GM18519 (cell line): ENCODE measurements around the gene OTX2.

ENCODE experiments used
- ATAC-seq: cut with Tn5 transposase; IDR thresholded peaks from one replicate; pipeline ENCODE4 v1.9.1; 2021; ENCODE audit warnings: mild to moderate bottlenecking, moderate library complexity; ENCODE audit not compliant: unreplicated experiment, low FRiP score

Gene OTX2

GRCh38 chr14:56797003-56797568 is 13.2 kb downstream of the OTX2 start:
- no peak for ATAC-seq

GRCh38 chr14:56796259-56796658 is 14.0 kb downstream of the OTX2 start:
- ATAC-seq: no peak

DNA sequence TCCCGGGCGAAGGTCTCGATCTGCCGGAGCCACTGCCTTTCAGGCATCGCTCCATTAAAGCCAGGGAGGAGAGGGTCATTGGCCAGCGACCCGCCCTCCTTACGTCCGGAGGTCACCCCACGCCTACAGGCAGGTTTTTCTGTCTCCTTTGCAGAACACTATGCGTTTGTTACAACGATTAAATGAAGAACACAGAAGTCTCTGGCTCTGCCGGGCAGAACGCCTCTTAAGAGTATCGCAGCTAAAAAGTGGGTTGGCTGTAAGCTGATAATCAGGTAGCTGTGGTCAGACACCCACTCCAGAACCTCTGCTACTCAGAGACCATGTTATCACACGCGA is 15.0 kb downstream of the OTX2 start:
- no peak for ATAC-seq

DNA sequence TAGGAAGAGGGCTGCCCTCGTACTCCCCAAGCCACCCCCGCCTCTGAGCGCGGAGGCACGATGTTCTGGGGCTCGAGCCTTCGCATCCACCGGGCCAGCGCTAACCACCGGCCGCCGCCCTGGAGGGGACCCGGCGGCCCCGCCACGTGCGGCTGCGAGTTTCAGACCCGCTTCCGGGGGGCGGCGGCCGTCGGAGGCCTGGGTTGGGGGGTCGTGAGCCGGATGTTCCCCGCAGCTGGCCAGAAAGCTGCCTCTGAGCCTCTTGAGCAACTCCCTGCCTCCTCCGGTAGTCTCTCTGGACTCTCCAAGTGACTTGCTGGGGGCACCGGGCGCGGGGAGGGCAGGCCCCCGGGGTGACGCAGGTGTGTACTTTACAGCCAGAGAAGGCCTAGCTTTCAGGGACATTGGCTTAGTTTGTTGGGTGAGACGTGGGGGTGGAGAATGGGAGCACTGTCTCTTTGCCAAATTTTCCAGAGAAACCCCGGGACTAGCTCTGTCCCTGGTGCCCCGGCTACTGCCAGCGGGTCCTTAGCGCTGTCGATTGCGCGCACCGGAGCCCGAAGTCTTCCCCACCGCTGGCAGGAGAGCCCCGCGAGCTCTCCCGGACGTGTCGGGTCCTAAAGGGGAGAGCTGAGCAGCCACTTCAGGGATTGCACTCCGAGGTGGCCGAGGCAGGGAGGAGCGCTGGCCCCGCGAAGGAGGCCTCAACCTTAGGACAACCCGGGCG is 15.6 kb downstream of the OTX2 start:
- ATAC-seq: no peak

- ATAC-seq: no peak
Measured at GRCh38 chr14:56794088-56794556, 16.2 kb downstream of the OTX2 start.

DNA sequence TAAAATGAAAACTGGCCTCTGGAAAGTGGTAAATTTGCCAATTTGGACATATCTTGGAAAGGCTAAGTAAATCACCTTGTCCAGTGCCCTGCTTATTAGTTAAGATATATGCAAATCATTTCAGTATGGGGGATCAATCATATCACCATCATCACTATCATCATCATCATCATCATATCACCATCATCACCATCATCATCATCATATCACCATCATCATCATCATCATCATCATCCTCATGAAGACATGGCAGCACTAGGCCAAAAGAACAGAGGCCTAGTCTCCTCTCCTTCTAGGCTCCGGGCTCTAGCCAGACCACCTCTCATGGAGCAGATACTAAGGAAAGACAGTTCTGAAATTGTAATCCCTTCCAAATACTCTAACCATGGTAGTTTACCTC is 20.3 kb downstream of the OTX2 start:
- no peak for ATAC-seq

DNA sequence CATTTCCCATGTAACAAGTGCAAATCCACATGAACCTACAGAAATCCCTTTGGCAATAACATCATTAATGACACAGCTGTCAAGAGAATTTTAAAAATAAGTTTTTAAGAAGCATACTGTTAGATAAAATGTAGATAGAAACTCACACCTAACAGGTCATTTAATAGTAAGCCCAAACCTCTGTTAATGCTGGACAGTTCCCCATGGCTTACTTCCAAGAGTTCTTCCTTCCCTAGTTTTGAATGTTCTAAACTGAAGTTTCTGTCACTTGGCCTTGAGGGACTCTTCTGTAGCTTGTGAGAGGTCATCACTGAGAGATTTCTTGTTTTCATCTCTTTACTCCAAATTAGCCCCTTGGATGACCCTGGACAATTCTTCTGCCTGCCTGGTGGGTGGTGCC is 22.7 kb downstream of the OTX2 start:
- ATAC-seq: no peak

GRCh38 chr14:56782711-56783110 is 27.6 kb downstream of the OTX2 start:
- ATAC-seq: no peak

DNA sequence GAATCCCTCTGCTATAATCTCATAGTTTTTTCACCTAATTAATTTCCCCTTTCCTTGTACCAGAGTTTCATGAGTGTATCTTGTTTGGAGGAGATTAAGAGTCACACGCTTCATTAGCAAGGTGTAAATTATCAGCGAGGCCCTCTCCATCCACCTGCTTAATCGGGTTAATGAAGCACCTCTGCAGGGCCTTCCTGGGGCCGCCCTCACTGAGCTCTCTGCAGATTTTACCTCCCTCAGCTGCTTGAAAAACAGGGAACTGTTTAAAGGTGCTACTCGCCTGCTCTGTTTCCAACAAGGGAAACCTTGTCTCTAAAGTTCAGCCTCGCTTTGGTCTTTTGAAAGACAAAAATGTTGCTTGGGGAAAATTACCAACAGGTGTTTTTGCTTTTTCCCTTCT is 35.8 kb downstream of the OTX2 start:
- ATAC-seq: no peak

GRCh38 chr14:56770512-56770911 is 39.8 kb downstream of the OTX2 start:
- no peak for ATAC-seq

DNA sequence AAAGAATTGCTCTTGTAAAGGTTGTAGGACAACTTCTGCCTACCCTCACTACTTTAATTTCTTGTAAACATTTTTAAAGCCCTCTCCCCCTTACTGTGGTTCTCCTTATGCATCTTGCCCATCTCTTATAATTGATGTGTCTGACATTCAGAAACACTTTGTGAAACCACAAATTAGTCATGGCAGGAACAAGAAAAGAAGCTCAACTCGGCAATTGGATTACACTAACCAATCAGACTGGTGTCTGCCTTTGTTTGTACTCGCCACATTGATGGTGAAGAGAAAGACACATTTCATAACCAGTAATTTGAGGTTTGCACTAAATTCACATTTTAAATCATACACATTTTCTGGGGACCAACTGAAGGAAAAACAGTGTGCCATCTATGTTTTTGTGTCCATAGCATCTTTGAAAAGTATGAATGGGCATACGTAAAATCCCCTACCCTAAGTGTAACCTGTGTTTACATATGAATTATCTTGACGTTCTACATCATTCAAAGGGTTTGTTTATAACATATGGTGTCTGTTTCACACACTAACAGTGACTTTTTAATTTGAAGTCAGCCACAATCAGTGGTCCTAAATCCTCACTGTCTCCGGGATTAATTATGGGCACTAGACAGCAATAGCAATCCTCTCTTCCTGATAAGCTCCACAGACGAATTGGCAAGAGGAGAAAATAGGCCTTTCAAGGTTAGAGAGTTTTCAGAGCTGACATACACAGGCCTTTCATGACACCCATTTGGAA is 49.9 kb downstream of the OTX2 start:
- ATAC-seq: no peak

- ATAC-seq: no peak
Measured at GRCh38 chr14:56759633-56760032, 50.6 kb downstream of the OTX2 start.

DNA sequence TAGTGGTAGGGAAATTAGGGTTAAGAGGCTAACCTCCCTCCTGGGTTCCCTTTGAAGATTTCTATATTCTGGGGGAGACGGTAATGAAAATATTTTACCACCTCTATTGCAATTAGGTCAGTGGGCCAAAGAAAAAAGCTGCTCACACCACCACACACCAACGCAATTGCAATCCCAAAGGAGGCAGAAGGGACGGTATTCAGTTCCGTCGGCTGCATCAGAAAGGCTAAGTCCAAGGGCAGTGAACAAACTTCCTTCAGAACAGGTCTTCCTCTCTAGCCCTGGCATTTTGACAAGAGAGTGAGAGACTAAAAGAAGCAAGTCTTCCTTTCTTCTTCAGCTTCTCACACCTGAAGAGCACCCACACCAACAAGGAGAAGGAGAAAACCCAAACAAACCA is 51.2 kb downstream of the OTX2 start:
- ATAC-seq: no peak

- ATAC-seq: no peak
Measured at GRCh38 chr14:56754921-56755320, 55.4 kb downstream of the OTX2 start.

- ATAC-seq: no peak
Measured at GRCh38 chr14:56753396-56753795, 56.9 kb downstream of the OTX2 start.

GRCh38 chr14:56752428-56752827 is 57.9 kb downstream of the OTX2 start:
- ATAC-seq: no peak

DNA sequence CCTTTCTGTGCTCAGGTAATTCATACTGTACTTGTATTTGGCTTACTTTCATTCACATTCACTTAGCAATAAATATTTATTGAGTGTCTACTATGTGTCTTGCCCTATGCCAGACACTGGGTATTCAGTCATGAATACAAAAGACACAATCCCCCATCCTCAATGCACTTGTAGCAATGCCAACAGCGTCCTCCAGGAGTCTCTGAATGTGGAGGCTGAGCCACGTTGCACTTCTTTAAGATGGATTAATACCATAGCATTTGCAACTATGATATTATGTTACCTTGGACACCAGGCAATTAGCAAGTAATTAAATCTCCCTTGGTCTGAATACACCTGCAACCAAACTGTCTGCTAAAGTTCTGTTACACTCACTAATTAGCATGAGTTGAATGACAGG is 58.8 kb downstream of the OTX2 start:
- ATAC-seq: no peak
